ENCODE data around the gene FITM1. TPM values are rescaled to one million over a fixed set of nuclear protein-coding genes. Genes with fewer than 3 reads are reported as not detected.

FITM1 gene
- polyA plus RNA-seq, 1 donor from 2014 or later = 0.88 TPM

DNA sequence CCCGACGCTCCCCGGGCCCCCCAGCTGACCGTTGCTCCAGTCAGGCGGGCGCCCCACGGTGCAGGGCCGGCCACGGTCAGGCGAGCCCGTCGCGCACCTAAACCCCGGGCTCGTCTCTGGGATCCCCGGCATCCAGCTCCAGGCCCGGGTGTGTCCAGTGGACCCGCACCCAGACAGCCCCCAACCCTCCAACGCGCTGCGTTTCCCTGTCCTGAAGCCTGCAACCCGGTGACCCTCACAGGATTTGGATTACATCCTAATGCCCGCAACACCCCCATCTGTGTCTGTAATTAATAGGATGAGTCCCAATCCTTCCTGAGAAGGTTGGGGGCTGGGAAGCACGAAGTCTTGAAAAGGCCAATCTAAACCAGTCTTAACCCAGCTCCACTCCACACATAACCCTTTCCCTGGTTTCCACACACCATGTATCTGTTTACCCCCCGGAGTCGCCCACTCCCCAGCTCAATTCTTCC lies 48.7 kb upstream of the FITM1 start:
- Histone ChIP-seq H3K4me3 (ENCODE audit: low read length) (peak overlapping the region; percentile 68), H2AFZ (ENCODE audit: low read depth, low read length) (peak overlapping the region; percentile 45), H3K27me3 (ENCODE audit: insufficient read depth, low read depth, low read length) (no peaks in the 10 kb centered on the region), H3K79me2 (replicated peaks; ENCODE audit: insufficient read depth, low read length) (no peaks in the 10 kb centered on the region), H3K27ac (ENCODE audit: low read length) (peak overlapping the region; percentile 79), H3K36me3 (ENCODE audit: insufficient read depth, low read length) (no peaks in the 10 kb centered on the region), H4K20me1 (ENCODE audit: insufficient read depth) (no peaks in the 10 kb centered on the region), H3K9ac (ENCODE audit: low read length) (peak overlapping the region; percentile 71), H3K9me3 (ENCODE audit: low read length) (no peaks in the 10 kb centered on the region), H3K9me2 (ENCODE audit: insufficient read depth, low read length) (no peaks in the 10 kb centered on the region), H3F3A (ENCODE audit: insufficient read depth, low read length, poor library complexity, severe bottlenecking) (peaks cover 3% of the 10 kb centered on the region), H3K4me2 (ENCODE audit: low read length) (no peak overlapping the region)
- no peak for TF ChIP-seq MXI1 (conservative IDR thresholded peaks at IDR 0.05; ENCODE audit: poor library complexity, severe bottlenecking)
- no peak for TF ChIP-seq POLR2AphosphoS5 (IDR thresholded peaks at IDR 0.05)
- TF ChIP-seq EZH2 (IDR thresholded peaks at IDR 0.05; ENCODE audit: borderline replicate concordance, insufficient read depth, low read length, poor library complexity, severe bottlenecking) = no peak
- no peak for TF ChIP-seq RAD21 (conservative IDR thresholded peaks at IDR 0.05)
- TF ChIP-seq, protein P1, sequence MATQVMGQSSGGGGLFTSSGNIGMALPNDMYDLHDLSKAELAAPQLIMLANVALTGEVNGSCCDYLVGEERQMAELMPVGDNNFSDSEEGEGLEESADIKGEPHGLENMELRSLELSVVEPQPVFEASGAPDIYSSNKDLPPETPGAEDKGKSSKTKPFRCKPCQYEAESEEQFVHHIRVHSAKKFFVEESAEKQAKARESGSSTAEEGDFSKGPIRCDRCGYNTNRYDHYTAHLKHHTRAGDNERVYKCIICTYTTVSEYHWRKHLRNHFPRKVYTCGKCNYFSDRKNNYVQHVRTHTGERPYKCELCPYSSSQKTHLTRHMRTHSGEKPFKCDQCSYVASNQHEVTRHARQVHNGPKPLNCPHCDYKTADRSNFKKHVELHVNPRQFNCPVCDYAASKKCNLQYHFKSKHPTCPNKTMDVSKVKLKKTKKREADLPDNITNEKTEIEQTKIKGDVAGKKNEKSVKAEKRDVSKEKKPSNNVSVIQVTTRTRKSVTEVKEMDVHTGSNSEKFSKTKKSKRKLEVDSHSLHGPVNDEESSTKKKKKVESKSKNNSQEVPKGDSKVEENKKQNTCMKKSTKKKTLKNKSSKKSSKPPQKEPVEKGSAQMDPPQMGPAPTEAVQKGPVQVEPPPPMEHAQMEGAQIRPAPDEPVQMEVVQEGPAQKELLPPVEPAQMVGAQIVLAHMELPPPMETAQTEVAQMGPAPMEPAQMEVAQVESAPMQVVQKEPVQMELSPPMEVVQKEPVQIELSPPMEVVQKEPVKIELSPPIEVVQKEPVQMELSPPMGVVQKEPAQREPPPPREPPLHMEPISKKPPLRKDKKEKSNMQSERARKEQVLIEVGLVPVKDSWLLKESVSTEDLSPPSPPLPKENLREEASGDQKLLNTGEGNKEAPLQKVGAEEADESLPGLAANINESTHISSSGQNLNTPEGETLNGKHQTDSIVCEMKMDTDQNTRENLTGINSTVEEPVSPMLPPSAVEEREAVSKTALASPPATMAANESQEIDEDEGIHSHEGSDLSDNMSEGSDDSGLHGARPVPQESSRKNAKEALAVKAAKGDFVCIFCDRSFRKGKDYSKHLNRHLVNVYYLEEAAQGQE (IDR thresholded peaks at IDR 0.05; ENCODE audit: borderline replicate concordance) = no peak
- TF ChIP-seq, protein P2, sequence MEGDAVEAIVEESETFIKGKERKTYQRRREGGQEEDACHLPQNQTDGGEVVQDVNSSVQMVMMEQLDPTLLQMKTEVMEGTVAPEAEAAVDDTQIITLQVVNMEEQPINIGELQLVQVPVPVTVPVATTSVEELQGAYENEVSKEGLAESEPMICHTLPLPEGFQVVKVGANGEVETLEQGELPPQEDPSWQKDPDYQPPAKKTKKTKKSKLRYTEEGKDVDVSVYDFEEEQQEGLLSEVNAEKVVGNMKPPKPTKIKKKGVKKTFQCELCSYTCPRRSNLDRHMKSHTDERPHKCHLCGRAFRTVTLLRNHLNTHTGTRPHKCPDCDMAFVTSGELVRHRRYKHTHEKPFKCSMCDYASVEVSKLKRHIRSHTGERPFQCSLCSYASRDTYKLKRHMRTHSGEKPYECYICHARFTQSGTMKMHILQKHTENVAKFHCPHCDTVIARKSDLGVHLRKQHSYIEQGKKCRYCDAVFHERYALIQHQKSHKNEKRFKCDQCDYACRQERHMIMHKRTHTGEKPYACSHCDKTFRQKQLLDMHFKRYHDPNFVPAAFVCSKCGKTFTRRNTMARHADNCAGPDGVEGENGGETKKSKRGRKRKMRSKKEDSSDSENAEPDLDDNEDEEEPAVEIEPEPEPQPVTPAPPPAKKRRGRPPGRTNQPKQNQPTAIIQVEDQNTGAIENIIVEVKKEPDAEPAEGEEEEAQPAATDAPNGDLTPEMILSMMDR (IDR thresholded peaks at IDR 0.05; ENCODE audit: poor library complexity, severe bottlenecking) = no peak
- TF ChIP-seq EP300 (conservative IDR thresholded peaks at IDR 0.05; ENCODE audit: poor library complexity, severe bottlenecking) = no peak
- TF ChIP-seq SMC3 (conservative IDR thresholded peaks at IDR 0.05; ENCODE audit: poor library complexity) = no peak
- TF ChIP-seq TAF1 (IDR thresholded peaks at IDR 0.05; ENCODE audit: low read depth) = no peak

DNA sequence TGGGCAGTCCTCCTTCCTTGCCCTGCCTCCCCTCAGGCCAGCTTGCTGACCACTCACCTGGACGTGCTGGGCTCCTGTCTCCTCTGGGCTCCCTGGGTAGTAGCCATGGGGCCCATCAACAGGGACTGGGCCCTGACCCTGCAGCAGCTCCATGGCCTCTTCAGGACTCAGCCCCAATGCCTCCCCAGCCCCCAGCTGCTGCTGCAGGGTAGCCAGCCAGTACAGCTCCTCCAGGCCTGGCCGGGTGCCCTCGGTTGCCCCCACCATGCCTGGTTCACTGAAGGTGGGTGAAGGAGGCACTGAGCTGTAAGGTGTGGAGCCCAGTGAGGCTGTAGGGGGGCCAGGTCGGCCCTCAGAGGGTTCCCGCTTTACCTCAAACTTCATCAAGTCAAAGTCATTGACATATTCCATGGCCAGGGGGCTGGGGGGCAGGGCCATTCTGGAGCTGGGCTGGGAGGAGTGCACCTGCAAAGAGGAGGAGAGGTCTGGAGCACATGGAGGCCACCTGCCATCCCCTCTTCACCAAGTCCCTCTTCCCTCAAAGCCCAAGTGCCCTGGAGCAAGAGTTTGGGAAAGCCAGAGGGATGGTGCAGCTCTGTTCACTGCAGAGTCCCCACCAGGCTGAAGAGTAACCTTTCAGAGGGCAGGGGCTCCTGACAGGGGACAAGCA lies 47.9 kb upstream of the FITM1 start:
- H4K20me1 ChIP-seq (ENCODE audit: insufficient read depth) = no peaks in the 10 kb centered on the region
- H3K9me2 ChIP-seq (ENCODE audit: insufficient read depth, low read length) = no peaks in the 10 kb centered on the region
- no peaks in the 10 kb centered on the region for H3K79me2 ChIP-seq (replicated peaks; ENCODE audit: insufficient read depth, low read length)
- no peaks in the 10 kb centered on the region for H3K27me3 ChIP-seq (ENCODE audit: insufficient read depth, low read depth, low read length)
- H3K9ac ChIP-seq (ENCODE audit: low read length) = no peak overlapping the region
- TF ChIP-seq POLR2AphosphoS5 (IDR thresholded peaks at IDR 0.05) (no peak), EZH2 (IDR thresholded peaks at IDR 0.05; ENCODE audit: borderline replicate concordance, insufficient read depth, low read length, poor library complexity, severe bottlenecking) (no peak), MXI1 (conservative IDR thresholded peaks at IDR 0.05; ENCODE audit: poor library complexity, severe bottlenecking) (no peak), TAF1 (IDR thresholded peaks at IDR 0.05; ENCODE audit: low read depth) (no peak)
- no peak overlapping the region for H2AFZ ChIP-seq (ENCODE audit: low read depth, low read length)
- no peaks in the 10 kb centered on the region for H3K9me3 ChIP-seq (ENCODE audit: low read length)
- H3K4me3 ChIP-seq (ENCODE audit: low read length) = no peak overlapping the region
- no peak overlapping the region for H3K4me2 ChIP-seq (ENCODE audit: low read length)
- H3K36me3 ChIP-seq (ENCODE audit: insufficient read depth, low read length) = no peaks in the 10 kb centered on the region
- peaks cover 3% of the 10 kb centered on the region for H3F3A ChIP-seq (ENCODE audit: insufficient read depth, low read length, poor library complexity, severe bottlenecking)
- no peak overlapping the region for H3K27ac ChIP-seq (ENCODE audit: low read length)

Measured in neural cell (in vitro differentiated cells).